ENCODE data around the gene TTC13. TPM values are rescaled to one million over a fixed set of nuclear protein-coding genes. Genes with fewer than 3 reads are reported as not detected.

The TTC13 gene
- total and polyA plus RNA-seq, 10 of the 15 experiments (the other 5 are each of a cell fraction or from before 2014, with no cell fraction given) = 5.8 to 30.8 (median 18.5) TPM

DNA sequence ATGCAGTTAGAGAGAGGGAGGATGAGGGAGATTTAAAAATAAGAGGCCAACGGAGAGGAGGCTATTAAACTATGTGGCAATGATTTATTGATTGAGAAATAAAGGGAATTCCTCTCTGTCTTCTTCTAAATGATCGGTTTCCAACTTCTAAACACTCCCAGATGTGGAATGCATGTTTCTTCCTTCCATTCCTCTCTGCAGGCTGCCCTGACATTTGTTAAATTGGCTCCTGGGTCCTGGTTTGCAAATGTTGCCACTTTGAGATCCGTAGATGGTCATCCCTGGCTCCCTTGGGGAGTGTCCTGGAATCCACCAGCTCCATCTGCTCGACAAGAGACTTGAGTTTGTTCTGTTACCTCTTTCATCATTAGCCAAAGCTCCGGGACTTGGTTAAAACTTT lies 100.1 kb downstream of the TTC13 start (continued):
- TF ChIP-seq ZSCAN29 (IDR thresholded peaks at IDR 0.05) (no peak), MYC (IDR thresholded peaks at IDR 0.05; ENCODE audit: insufficient read depth, insufficient read length, insufficient replicate concordance, low read length, severe bottlenecking) (no peak), SRF (IDR thresholded peaks at IDR 0.05; ENCODE audit: low read depth in 2 of 2, low read length in 2 of 2) (no peak), SMAD5 (IDR thresholded peaks at IDR 0.05; ENCODE audit: low read depth) (no peak), ZBTB33 (IDR thresholded peaks at IDR 0.05) (no peak), ZNF207 (IDR thresholded peaks at IDR 0.05; ENCODE audit: borderline replicate concordance) (no peak), ASH2L (IDR thresholded peaks at IDR 0.05; ENCODE audit: borderline replicate concordance, low read depth) (no peak)

DNA sequence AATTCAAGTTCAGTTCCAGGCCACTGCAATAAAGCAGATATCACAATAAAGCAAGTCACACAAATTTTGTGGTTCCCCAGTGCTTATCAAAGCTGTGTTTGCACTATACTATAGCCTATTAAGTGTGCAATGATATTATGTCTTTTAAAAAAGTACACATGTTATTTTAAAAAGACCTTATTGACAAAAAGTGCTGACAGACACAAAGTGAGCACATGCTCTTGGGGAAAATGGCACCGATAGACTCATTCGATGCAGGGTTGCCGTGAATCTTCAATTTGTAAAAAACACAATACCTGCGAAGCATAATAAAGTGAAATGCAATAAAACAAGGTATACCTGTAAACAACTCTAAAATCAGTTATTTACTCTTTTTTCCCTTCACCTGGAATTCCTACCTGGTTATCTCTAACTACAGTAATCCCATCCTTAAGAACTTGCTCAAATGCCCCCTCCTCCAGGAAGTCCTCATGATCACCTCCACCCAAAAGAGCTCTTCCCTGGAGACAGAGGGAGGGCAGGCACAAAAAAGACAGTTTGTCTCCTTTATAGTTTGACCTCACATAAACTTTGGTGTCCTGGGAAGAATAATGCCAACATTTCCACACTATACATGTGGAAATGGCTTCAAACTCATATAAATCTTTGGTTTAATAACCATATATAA lies 100.6 kb downstream of the TTC13 start:
- no peak overlapping the region for H3K4me3 ChIP-seq
- H3K36me3 ChIP-seq (ENCODE audit: control insufficient read depth in 2 of 2, insufficient read depth in 2 of 2, low read length in 1 of 2) = no peaks in the 10 kb centered on the region
- no peak overlapping the region for H2AFZ ChIP-seq (ENCODE audit: control insufficient read depth, low read depth, low read length)
- ATAC-seq (no peak), DNase-seq (ENCODE audit: low read depth, low spot score) (no peak), FAIRE-seq (no peak)
- 88% methylated on average over 4 of the region's 4 CpGs for WGBS (ENCODE audit: insufficient coverage, insufficient replicate concordance, low lambda C conversion rate, missing lambda C conversion rate)
- ChIA-PET SMC1A (ENCODE audit: uncharacterized antibody, unreplicated experiment) (no interaction called here), RAD21 (ENCODE audit: unreplicated experiment) (no interaction called here), POLR2A (no interaction called here), CTCF (no interaction called here)
- H4K20me1 ChIP-seq (ENCODE audit: control insufficient read depth, insufficient read depth) = no peaks in the 10 kb centered on the region
- no peak overlapping the region for H3K4me2 ChIP-seq (ENCODE audit: control insufficient read depth, insufficient read depth)
- no peak overlapping the region for H3K9ac ChIP-seq (ENCODE audit: control insufficient read depth, insufficient read depth, low read length)
- in situ Hi-C loops (cut with MboI) (no loop called here), intact Hi-C loops (cut with micrococcal nuclease; ENCODE audit: unreplicated experiment) (no loop called here)
- peaks cover 0 to 3% of the 10 kb centered on the region in 2 experiments; a peak in 2 of 4 replicates for H3K27me3 ChIP-seq (replicated peaks in 1 of 2; ENCODE audit: control insufficient read depth in 2 of 2, insufficient read depth in 2 of 2, low read length in 1 of 2)
- no TSS peak for BruUV-seq (replicated peaks)
- H3K79me2 ChIP-seq (ENCODE audit: control insufficient read depth, insufficient read depth, low read length) = no peaks in the 10 kb centered on the region
- no peaks in the 10 kb centered on the region for H3K4me1 ChIP-seq (ENCODE audit: control insufficient read depth, insufficient read depth, low read length)
- no peak overlapping the region for H3K27ac ChIP-seq (ENCODE audit: control insufficient read depth, insufficient read depth)
- H3K9me3 ChIP-seq (replicated peaks; ENCODE audit: control insufficient read depth, insufficient read depth, low read length) = no peaks in the 10 kb centered on the region
- no peak for TF ChIP-seq SREBF2 (IDR thresholded peaks at IDR 0.05; ENCODE audit: low read length)
- no peak for TF ChIP-seq MTA2 (IDR thresholded peaks at IDR 0.05; ENCODE audit: low read depth)

All from GM12878 (cell line).